ENCODE data around the gene CEP85L.

The CEP85L gene

GRCh38 chr6:118511930-118512715, 139.3 kb downstream of the CEP85L start:
- FAIRE-seq (no peak), DNase-seq (ENCODE audit: extremely low spot score, insufficient read length, low read depth) (no peak)

GRCh38 chr6:118509009-118509617, 142.3 kb downstream of the CEP85L start:
- no peak for DNase-seq (ENCODE audit: extremely low spot score, insufficient read length, low read depth)
- no peak for FAIRE-seq

- no peak for FAIRE-seq
- no peak for DNase-seq (ENCODE audit: extremely low spot score, insufficient read length, low read depth)
Observed at GRCh38 chr6:118507636-118508035, 143.8 kb downstream of the CEP85L start.

- FAIRE-seq (no peak), DNase-seq (ENCODE audit: extremely low spot score, insufficient read length, low read depth) (no peak)
Observed at GRCh38 chr6:118506071-118506638, 145.2 kb downstream of the CEP85L start.

- FAIRE-seq: no peak
- no peak for DNase-seq (ENCODE audit: extremely low spot score, insufficient read length, low read depth)
Observed at GRCh38 chr6:118505656-118506055, 145.7 kb downstream of the CEP85L start.

- no peak for FAIRE-seq
- DNase-seq (ENCODE audit: extremely low spot score, insufficient read length, low read depth): no peak
Observed at GRCh38 chr6:118504611-118505010, 146.8 kb downstream of the CEP85L start.

GRCh38 chr6:118502169-118502568, 149.2 kb downstream of the CEP85L start:
- DNase-seq (ENCODE audit: extremely low spot score, insufficient read length, low read depth): no peak
- FAIRE-seq: no peak

GRCh38 chr6:118501765-118502164, 149.6 kb downstream of the CEP85L start:
- FAIRE-seq: no peak
- DNase-seq (ENCODE audit: extremely low spot score, insufficient read length, low read depth): no peak

GRCh38 chr6:118501099-118501498, 150.3 kb downstream of the CEP85L start:
- FAIRE-seq (no peak), DNase-seq (ENCODE audit: extremely low spot score, insufficient read length, low read depth) (no peak)

GRCh38 chr6:118500130-118501015, 151.0 kb downstream of the CEP85L start:
- FAIRE-seq: no peak

GRCh38 chr6:118495485-118496280, 155.7 kb downstream of the CEP85L start:
- FAIRE-seq: no peak
- DNase-seq (ENCODE audit: extremely low spot score, insufficient read length, low read depth): no peak

More at GRCh38 chr6:118500130-118501015, 151.0 kb downstream of the CEP85L start:
- no peak for DNase-seq (ENCODE audit: extremely low spot score, insufficient read length, low read depth)

- FAIRE-seq: no peak
- no peak for DNase-seq (ENCODE audit: extremely low spot score, insufficient read length, low read depth)
Observed at GRCh38 chr6:118494091-118494490, 157.3 kb downstream of the CEP85L start.

GRCh38 chr6:118489990-118490389, 161.4 kb downstream of the CEP85L start:
- DNase-seq (ENCODE audit: extremely low spot score, insufficient read length, low read depth) (no peak), FAIRE-seq (no peak)

GRCh38 chr6:118488631-118489030, 162.8 kb downstream of the CEP85L start:
- FAIRE-seq (no peak), DNase-seq (ENCODE audit: extremely low spot score, insufficient read length, low read depth) (no peak)

GRCh38 chr6:118485601-118486550, 165.5 kb downstream of the CEP85L start:
- no peak for DNase-seq (ENCODE audit: extremely low spot score, insufficient read length, low read depth)
- peak; percentile 57 for FAIRE-seq

GRCh38 chr6:118476551-118476950, 174.8 kb downstream of the CEP85L start:
- no peak for FAIRE-seq
- DNase-seq (ENCODE audit: extremely low spot score, insufficient read length, low read depth): no peak

GRCh38 chr6:118473266-118473665, 178.1 kb downstream of the CEP85L start:
- DNase-seq (ENCODE audit: extremely low spot score, insufficient read length, low read depth): no peak
- no peak for FAIRE-seq

- FAIRE-seq (no peak), DNase-seq (ENCODE audit: extremely low spot score, insufficient read length, low read depth) (no peak)
Observed at GRCh38 chr6:118469468-118469867, 181.9 kb downstream of the CEP85L start.
